Activated CD4-positive, CD25-positive, alpha-beta regulatory T cell treated with anti-CD3 and anti-CD28 coated beads, Interleukin-2, amount 50 U/mL, for 24 hours (primary cell): ENCODE results near the gene RCOR2.

Experiments
- ATAC-seq, 2 donors: fragments of 150-1000 bp; cut with Tn5 transposase; one replicate each; pipeline ENCODE4 v1.10.0; 2021; ENCODE audit warnings: mild to moderate bottlenecking in 1 of 2, moderate library complexity in 1 of 2

Gene RCOR2

DNA sequence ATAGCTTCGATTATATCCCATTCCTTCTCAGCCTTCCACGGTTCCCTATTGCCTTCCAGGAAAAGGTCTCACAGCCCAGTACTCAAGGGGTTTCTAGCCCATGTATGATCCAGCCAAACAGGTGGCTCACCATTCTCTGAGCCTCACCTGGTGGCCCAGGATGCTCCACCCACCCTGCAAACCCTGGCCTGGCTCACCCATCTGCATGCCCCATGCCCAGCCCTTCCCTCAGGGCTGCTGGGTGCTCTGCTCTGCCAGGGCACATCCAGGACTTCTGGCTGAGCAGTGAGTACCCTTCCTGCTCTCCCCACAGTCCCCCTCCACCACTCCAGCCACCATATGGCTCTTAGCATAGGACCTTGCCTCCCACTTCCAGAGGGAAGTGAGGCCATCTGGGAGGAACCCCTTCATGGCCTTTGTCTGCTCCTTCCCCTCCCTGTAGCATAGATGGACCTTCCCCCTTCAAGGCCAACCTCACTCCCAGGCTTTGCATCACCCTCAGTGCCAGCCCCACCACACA, 5.8 kb upstream of the RCOR2 start:
- no peak for ATAC-seq

GRCh38 chr11:63920939-63921417, 4.0 kb upstream of the RCOR2 start:
- ATAC-seq = no peak

- no peak for ATAC-seq
Observed at GRCh38 chr11:63920126-63920938, 3.4 kb upstream of the RCOR2 start.

- no peak for ATAC-seq
Observed at GRCh38 chr11:63919267-63920125, 2.5 kb upstream of the RCOR2 start.

DNA sequence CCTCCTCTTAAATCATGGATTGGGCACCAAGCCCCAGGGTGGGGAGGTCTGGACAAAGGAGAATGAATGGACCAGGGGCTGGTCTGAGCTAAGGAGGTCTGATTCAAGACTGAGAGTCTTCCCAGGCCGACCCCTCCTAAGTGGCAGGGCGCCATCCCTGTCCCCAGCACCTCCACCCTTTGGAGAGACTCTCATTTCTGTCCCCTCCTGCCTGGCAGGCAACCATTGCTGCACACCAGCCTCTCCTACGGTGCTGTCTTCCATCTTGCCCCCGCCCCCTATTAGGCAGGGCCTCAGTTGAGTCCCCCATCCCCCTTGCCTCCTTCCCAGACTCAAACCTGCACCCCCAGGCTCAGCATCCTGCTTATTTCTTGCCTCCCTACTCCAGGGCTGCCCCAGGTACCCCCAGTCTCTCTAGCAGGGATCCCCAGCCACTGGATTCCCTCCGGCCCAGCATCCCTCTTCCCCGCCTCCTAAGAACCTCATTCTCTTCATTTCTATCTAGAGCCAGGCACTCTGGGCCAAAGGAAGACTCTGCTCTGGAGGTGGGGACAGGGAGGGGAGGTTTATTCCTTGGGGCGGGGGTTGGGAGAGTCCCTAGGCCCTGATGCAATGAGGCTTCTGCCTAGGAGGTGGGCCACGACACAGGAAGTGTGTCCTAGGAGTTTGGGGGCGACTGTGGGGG, 1.7 kb upstream of the RCOR2 start:
- ATAC-seq = no peak

DNA sequence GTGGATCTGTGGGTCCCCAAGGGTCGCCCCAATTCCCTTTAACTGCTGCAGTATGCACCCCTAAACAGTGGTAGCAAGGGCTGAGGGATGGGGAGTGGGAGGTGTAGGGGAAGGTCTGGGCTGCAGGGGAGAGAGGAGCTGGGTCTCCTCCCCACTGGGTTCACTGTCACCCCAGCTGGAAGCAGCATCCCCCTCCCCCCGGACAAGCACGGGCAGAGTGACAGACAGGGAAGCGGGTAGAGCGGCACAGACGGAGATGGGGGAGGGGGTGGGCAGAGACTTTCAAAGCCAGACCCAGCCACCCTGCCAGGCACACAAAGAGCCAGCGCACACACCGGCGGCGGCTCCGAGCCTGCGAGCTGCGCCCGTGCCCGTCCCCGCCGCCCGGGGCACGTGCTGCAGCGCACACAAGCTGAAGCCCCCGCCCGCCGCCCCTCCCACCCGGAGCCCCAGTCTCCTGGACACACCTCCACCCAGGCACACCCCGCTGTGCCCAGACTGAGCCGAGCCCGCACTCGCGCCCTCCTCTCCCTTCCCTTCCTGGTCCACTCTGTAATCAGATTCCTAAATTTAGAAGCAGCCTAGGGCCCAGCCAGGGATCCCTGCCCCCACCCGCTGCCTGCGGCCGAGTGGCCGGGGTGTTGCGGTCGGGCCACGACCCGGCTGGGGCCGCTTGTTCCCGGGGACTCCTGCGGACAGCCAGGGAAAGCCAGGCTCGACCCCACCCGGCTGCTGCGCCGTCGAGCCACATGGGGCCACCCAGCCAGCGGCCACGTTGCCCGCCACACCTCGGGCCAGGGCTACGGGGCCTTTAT, 935 bp upstream of the RCOR2 start:
- no peak for ATAC-seq

DNA sequence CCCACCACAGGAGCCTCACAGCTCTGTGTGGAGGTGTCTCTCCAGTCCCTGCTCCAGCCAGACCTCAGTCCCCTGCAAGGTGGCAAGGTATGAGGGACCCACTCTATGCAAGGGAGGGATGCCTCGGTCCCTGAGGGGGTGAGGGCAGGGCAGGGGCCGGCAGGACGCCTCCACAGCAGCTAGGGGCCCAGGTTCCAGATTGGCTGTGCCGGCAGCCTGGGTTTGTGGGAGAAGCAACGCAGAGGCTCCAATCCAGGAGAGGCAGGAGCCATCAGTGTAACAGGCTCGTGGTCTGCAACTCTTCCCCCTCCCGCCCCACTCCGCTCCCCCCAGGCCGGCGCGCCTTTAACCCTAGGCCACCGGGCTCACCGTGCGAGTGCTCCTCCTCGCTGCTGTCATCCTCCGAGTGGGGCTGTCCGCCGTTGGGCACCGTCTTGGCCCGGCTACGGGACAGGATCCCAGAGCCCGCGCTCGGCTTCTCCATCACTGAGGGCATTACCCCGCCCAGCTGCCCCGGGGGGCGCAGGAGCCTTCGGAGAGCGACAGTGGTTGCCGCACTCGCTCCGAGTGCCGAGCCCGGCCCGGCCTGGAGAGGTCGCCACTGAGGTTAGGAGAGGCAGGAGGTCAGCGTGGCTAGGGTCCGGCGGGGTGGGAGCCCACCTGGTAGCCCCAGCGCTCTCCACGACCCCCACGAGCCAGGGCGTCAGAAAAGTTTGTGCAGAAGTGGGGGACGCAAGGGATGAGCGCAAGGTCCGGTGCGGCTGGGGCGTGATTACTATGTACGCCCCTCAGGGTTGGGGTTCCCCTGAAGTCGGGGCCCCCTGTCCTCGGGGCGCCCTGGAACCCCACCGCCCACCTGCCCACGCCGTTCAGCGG, 765 bp downstream of the RCOR2 start:
- peak; percentile 15 to 31 for ATAC-seq

DNA sequence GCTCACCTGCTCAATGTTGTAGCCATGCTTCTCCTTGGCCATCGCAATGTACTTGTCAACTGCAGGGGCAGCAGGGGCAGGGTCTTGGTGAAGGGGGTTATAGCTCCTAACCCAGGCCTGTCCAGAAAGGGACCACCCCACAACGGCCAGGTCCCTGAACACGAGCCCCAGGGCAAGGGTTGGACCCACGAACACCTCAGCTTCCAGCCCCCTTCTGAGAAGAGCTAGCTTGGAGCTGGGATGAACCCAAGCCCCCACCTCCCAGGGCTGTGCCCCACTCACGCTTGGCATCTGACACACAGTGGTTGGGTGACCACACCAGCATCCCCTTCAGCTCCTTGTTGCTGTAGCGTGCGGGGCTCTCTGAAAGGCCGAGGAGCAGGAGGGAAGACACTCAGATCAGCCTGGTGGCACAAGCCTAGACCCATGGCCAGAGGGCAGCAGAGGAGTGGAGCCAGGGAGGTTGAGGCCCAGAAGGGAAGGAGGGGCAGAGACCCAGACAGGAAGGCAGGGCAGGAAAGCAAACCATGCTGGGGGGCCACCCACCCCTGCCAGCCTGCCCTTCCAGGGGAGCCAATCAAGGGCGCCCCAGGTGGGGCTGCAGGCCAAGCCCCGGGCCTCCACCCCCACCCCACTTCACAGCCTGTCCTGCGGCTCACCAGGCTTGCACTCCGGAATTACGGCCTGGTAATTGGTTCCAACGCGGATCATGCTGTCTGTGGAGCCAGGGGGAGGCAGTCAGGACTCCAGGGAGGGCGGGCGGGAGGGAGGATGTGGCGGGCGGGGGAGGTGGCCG, 1.9 kb downstream of the RCOR2 start:
- ATAC-seq = no peak

- no peak for ATAC-seq
Observed at GRCh38 chr11:63913866-63914830, 2.8 kb downstream of the RCOR2 start.

DNA sequence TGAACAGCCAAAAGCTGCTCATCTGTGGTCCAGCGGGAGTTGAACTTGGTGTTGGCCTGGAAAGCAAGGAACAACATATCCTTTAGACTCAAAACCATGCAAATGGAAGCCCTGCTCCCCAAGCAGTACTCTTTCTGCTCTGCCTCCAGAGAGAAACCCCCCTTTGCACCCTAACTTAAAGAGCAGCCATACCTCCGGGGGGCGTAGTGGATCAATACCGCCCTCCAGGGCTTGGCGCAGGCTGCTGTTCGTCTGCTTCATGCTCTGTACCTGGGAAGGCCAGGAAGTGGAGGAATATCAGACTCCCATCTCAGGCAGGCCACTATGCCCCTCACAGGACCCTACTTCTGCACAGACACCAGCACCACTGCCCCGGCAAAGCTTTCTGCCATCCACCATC, 4.3 kb downstream of the RCOR2 start:
- ATAC-seq = no peak

GRCh38 chr11:63911876-63912275, 5.1 kb downstream of the RCOR2 start:
- no peak for ATAC-seq

- no peak for ATAC-seq
Observed at GRCh38 chr11:63911440-63911839, 5.5 kb downstream of the RCOR2 start.

- ATAC-seq = no peak
Observed at GRCh38 chr11:63910675-63911074, 6.3 kb downstream of the RCOR2 start.

GRCh38 chr11:63909591-63910506, 7.1 kb downstream of the RCOR2 start:
- ATAC-seq = no peak

- no peak for ATAC-seq
Observed at GRCh38 chr11:63908631-63909401, 8.1 kb downstream of the RCOR2 start.

GRCh38 chr11:63907808-63908530, 9.0 kb downstream of the RCOR2 start:
- ATAC-seq = no peak
